GM18508 (cell line): Measurements from ENCODE around the gene SARS1.
"Not testable (repeated sequence)": the region's sequence is repeated elsewhere in the genome, so short reads cannot be mapped to it uniquely, and the experiment has no call there.

Experiments
- ATAC-seq: cut with Tn5 transposase; IDR thresholded peaks from one replicate; pipeline ENCODE4 v1.9.1; 2021; ENCODE audit warnings: moderate number of reproducible peaks; ENCODE audit not compliant: insufficient read depth, unreplicated experiment

SARS1 gene

GRCh38 chr1:109272831-109273547 lies 59.3 kb downstream of the SARS1 start:
- no peak for ATAC-seq

GRCh38 chr1:109273570-109274288 lies 60.0 kb downstream of the SARS1 start:
- no peak for ATAC-seq

GRCh38 chr1:109274533-109275476 lies 61.1 kb downstream of the SARS1 start:
- ATAC-seq = no peak

- ATAC-seq = no peak
Measured at GRCh38 chr1:109275706-109276345, 62.1 kb downstream of the SARS1 start.

DNA sequence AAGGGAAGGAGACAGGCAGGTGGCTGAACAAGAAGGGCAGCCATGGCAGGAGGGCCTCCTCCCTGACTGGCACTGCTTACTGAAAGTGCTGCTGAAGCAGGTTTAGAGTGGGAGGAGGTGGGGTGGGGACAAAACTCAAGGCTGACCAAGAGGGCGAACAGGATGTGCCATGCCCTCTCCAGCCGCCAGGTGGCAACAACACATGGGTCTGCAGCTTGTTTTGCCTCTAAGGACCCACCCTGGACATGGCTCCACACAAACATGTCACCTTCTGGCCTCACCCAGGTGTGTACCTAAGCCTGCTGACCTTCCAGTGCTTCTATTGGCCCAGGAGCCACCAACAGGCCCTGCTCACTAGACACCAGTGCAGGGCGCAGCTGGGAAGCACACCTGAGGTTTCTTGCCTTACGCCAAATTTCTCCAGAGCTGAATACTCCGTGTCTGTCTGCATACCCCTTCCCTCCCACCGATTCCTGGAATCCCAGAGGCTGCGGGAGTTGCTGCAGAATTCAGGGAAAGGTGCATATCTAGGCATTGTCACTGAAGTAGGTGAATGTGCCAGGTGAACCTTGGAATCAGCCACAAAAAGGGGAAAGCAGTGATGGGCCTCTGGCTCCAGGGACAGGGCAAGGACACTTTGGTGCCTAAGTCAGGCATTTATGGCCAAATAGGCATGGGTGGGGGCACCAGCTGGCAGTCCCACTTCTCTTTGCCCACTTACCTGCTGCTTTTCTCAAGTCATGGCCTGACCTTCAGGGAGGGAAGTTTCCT lies 63.9 kb downstream of the SARS1 start:
- ATAC-seq = no peak

DNA sequence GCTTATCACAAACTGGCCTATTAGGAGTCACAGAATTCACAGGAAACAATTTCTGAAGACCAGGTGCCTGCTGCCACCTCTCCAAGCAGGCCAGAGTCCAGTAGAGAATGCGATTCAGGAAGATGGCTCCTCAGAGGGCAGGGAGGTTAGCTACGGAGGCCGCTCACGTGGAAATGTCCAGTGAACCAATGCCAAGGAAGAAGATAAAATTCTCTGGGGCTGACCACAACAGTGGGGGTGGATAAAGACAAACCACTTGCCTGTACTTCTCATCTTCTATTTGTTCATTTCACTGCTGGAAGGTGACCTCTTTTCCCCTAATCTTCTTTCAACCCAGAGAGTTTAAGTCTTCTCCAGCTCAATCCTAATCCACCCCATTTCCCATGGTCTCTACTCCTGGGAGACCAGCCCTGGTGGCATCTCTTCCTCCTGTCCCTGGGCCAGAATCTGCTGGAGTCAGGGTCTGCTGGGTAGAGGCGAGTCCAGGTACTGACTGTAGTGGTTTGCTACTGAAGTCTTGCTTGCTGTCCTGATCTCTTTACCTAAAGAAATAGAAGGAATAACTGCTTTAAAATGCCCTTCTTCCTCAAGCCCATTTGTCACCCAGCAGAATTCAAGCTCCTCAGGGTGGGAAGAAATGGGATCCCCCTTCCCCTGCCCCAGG lies 66.0 kb downstream of the SARS1 start:
- ATAC-seq = no peak

DNA sequence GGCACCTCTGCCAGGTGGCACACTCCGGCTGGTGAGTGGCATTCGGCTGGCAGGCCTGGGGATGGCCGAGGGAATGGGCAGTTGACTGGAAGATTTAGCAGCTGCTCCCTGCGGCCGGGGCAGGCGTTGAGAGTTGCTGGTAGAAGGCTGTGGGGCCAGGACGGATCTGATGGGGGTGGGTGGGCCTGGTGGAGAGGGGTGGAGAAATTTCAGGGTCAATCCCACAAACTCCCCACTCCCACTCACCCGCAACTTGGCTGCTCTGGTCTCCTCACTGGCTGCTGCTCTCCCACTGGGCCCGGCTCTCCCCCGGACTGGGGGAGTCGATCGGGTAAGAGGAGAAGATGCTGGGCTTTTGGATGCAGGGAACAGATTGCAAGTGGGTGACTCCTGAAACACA lies 67.1 kb downstream of the SARS1 start:
- ATAC-seq = no peak

- no peak for ATAC-seq
Measured at GRCh38 chr1:109281680-109282496, 68.2 kb downstream of the SARS1 start.

DNA sequence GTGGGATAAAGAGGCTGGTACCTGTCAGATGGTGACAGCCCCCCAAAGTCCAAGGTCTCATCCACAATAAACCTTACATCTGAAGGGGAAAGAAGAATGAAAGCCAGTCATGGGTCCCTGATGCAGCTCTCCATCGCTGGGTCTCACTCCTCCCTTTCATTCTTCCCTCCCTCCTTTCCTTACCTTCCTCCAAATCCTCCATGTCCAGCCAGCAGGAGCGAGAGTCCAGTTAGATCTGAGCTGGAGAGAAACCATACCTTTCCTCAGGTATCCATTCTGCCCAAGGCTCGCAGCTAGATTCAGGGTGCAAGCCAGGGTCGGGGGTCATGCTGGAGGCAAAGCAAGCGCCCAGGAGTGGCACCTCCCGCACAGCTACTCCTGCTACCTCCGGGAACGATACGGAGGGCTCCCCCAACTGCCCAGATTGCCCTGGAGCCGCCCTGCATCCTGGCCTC lies 68.8 kb downstream of the SARS1 start:
- no peak for ATAC-seq

DNA sequence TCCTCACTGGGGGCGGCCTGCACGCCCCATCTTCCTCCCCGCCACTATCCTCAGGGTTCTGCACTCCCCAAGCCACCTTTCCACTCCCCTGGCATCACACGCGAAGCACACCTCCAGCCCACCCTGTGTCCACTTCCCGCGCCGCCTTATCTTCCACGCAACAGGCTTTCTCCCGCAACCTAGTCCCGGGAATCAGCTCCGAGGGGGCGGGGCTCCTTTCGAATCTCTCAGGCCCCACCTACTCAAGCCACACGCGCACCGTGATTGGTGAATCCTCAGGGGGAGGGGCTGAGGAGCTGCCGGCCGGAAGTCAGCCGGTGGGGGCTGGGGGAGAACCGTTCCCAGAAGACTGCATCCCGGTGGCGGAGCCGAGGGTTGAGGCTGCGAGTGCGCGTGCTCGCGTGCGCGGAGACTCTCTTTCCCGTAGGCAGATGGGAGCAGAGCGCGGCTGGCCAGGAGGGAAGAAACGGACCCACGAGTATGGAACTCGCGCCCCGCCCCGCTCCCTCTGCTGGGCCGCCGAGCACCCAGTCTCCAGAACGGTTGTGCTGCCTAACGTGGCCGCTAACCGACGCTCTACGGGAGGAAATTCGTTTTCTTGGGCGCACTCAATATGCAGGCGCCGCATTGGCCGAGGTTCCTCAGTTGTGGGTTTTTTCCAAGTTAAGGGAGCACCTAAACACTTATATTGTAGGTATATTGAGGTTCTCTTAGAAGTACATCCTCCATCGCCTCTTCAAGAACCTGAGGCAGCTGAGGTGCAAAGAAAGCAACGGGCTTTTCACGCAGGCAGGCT lies 69.4 kb downstream of the SARS1 start, which contains the start of gene PSRC1:
TSS of gene PSRC1 (minus strand) at position 194 of the 796 bp plus-strand sequence.
- peak; percentile 71 for ATAC-seq

GRCh38 chr1:109283748-109284600 lies 70.3 kb downstream of the SARS1 start:
- ATAC-seq = no peak

DNA sequence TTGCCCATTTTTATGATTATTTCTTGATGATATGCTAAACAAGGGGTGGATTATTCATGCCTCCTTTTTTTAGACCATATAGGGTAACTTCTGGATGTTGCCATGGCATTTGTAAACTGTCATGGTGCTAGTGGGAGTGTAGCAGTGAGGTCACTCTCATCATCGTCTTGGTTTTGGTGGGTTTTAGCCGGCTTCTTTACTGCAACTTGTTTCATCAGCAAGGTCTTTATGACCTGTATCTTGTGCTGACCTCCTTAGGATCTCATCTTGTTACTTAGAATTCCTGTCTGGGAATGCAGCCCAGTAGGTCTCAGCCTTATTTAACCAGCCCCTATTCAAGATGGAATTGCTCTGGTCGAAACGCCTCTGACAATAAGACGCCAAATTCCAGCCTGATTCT lies 73.0 kb downstream of the SARS1 start:
- ATAC-seq = not testable (repeated sequence)
